Fibroblast of skin of right biceps (primary cell): Measurements from ENCODE around the gene MARCHF9.

ENCODE experiments used
- DNase-seq: peaks from one replicate; pipeline ENCODE4 v3.0.0-alpha.2; 2013

MARCHF9 gene

GRCh38 chr12:57739387-57739786 lies 15.5 kb upstream of the MARCHF9 start:
- no peak for DNase-seq

- DNase-seq: no peak
These were observed 14.9 kb upstream of the MARCHF9 start for GRCh38 chr12:57739914-57740538.

- DNase-seq: no peak
These were observed 14.1 kb upstream of the MARCHF9 start for GRCh38 chr12:57740656-57741412.

- DNase-seq: no peak
These were observed 13.5 kb upstream of the MARCHF9 start for GRCh38 chr12:57741413-57741789.

- no peak for DNase-seq
These were observed 12.8 kb upstream of the MARCHF9 start for GRCh38 chr12:57741844-57742738.

- DNase-seq: no peak
These were observed 11.1 kb upstream of the MARCHF9 start for GRCh38 chr12:57743769-57744168.

GRCh38 chr12:57744194-57744776 lies 10.6 kb upstream of the MARCHF9 start:
- DNase-seq: peak; percentile 86

GRCh38 chr12:57744777-57745484 lies 10.0 kb upstream of the MARCHF9 start, which contains the start of gene TSPAN31:
Gene TSPAN31 (plus strand): TSS chr12:57745039. CDS start chr12:57745155, 116 bp downstream.
- DNase-seq: peak; percentile 99

GRCh38 chr12:57745485-57745881 lies 9.4 kb upstream of the MARCHF9 start:
- DNase-seq: no peak

GRCh38 chr12:57746025-57746424 lies 8.9 kb upstream of the MARCHF9 start:
- DNase-seq: no peak

GRCh38 chr12:57749061-57749460 lies 5.8 kb upstream of the MARCHF9 start:
- no peak for DNase-seq

- no peak for DNase-seq
These were observed 4.1 kb upstream of the MARCHF9 start for GRCh38 chr12:57750561-57751431.

GRCh38 chr12:57751432-57751787 lies 3.5 kb upstream of the MARCHF9 start:
- DNase-seq: no peak

GRCh38 chr12:57751788-57752667 lies 2.9 kb upstream of the MARCHF9 start, which contains the start of gene CDK4:
Gene CDK4 (minus strand): TSS chr12:57752310. CDS start chr12:57751717, 593 bp downstream.
- DNase-seq: peak; percentile 100

- DNase-seq: no peak
These were observed 2.3 kb upstream of the MARCHF9 start for GRCh38 chr12:57752668-57753000.

- DNase-seq: no peak
These were observed 1.1 kb upstream of the MARCHF9 start for GRCh38 chr12:57753756-57754337.

- no peak for DNase-seq
These were observed 221 bp downstream of the MARCHF9 start for GRCh38 chr12:57755194-57755453.

- no peak for DNase-seq
These were observed 810 bp downstream of the MARCHF9 start for GRCh38 chr12:57755454-57756372.
